Mammary epithelial cell (primary cell): ENCODE measurements around the gene PODXL2.

ENCODE experiments used
- CTCF ChIP-seq, 2 donors: IDR thresholded peaks in 1 of 2; conservative IDR thresholded peaks in 1 of 2; 2 replicates each; pipeline ENCODE4 v1.5.1; 2011 to 2012; ENCODE audit warnings: inconsistent platforms in 2 of 2, low read length in 2 of 2, mild to moderate bottlenecking in 2 of 2, control low read depth in 1 of 2, low read depth in 1 of 2; ENCODE audit not compliant: insufficient read depth in 1 of 2; ENCODE audit errors: extremely low read depth in 1 of 2
- EZH2 ChIP-seq: IDR thresholded peaks from 2 replicates; pipeline ENCODE4 v1.6.1; 2012; ENCODE audit warnings: low read length, inconsistent platforms, borderline replicate concordance

- no peak for TF ChIP-seq CTCF (conservative IDR thresholded peaks at IDR 0.05 in 1 of 2, IDR thresholded peaks at IDR 0.05 in 1 of 2; ENCODE audit: extremely low read depth in 1 of 2, insufficient read depth in 1 of 2, low read depth in 1 of 2, low read length in 2 of 2)
- TF ChIP-seq EZH2: no peak
These were observed 15.8 kb downstream of the PODXL2 start for GRCh38 chr3:127644641-127645370.
